ENCODE results near the gene KCNJ15. TPM values are rescaled to one million over a fixed set of nuclear protein-coding genes. Genes with fewer than 3 reads are reported as not detected.

KCNJ15 gene
- total and polyA plus RNA-seq, 2 of the 4 experiments (the other 2 are of a cell fraction) = under 0.01 to 0.07 TPM

- H2BK120ac ChIP-seq (ENCODE audit: low read depth, low read length) = peak overlapping the region; percentile 80
- no peak overlapping the region for H3K56ac ChIP-seq (ENCODE audit: extremely low read depth, insufficient read depth, low read length)
- H4K8ac ChIP-seq (ENCODE audit: low read depth in 2 of 2, low read length in 2 of 2) = 0 out of 4 replicates have a peak overlapping the region, but pooled peaks of 1 of the 2 experiments have one; percentile 67
- ChIA-PET POLR2A (ENCODE audit: unreplicated experiment) (no interaction called here), CTCF (interaction anchor here (1.0 to 1.9 kb wide), 2 partner anchors 13 to 16 kb away, joined by 3 to 4 read pairs; no protein-coding TSS in a partner anchor)
- peak overlapping the region; percentile 88 for H4K91ac ChIP-seq (ENCODE audit: insufficient read depth, low read depth, low read length)
- no peak overlapping the region for H2BK5ac ChIP-seq (ENCODE audit: low read depth, low read length, poor library complexity, severe bottlenecking)
- H2AK5ac ChIP-seq (ENCODE audit: low read depth, low read length) = peak overlapping the region; percentile 98
- H3K18ac ChIP-seq (ENCODE audit: low read depth, low read length) = peak overlapping the region; percentile 77; the same call in 1 of the 2 replicates
- H3K9me1 ChIP-seq (ENCODE audit: insufficient read depth, low read length) = peaks cover 22% of the 10 kb centered on the region
- intact Hi-C loops (cut with micrococcal nuclease) (no loop called here), in situ Hi-C loops (cut with MboI; ENCODE audit: low sequenced_read_pairs) (no loop called here), dilution Hi-C loops (cut with HindIII; ENCODE audit: low sequenced_read_pairs, unreplicated experiment) (no loop called here)
- H2AK9ac ChIP-seq (replicated peaks; ENCODE audit: low read depth, low read length, poor library complexity) = no peak overlapping the region
- H3K23ac ChIP-seq (ENCODE audit: low read depth, low read length) = 0 out of 2 replicates have a peak overlapping the region, but pooled peaks have one; percentile 43
- H3K4ac ChIP-seq (ENCODE audit: low read depth, low read length) = peak overlapping the region; percentile 69
- H3K4me1 ChIP-seq (ENCODE audit: control insufficient read depth, insufficient read depth, low read length) = peaks cover 20% of the 10 kb centered on the region
- no TSS peak for BruUV-seq (replicated peaks)
- H3K27ac ChIP-seq (ENCODE audit: insufficient read depth, low read length) = no peak overlapping the region
- DNase-seq = no peak
- H4K5ac ChIP-seq (ENCODE audit: low read depth, low read length) = no peak overlapping the region; the same call in 1 of the 2 replicates
- H2BK15ac ChIP-seq (ENCODE audit: low read depth, low read length) = peak overlapping the region; percentile 95; the same call in 2 of the 3 replicates
- no peak for ATAC-seq (ENCODE audit: low read depth)
- no peaks in the 10 kb centered on the region for H4K20me1 ChIP-seq (ENCODE audit: insufficient read depth, low read length)
- H3K14ac ChIP-seq (replicated peaks; ENCODE audit: low read depth, low read length) = peak overlapping the region; percentile 74; the same call in 1 of the 2 replicates
- no peak overlapping the region for H3K9ac ChIP-seq (ENCODE audit: low read depth, low read length)
- H2BK20ac ChIP-seq (ENCODE audit: low read depth, low read length) = peak overlapping the region; percentile 77
- no peak for TF ChIP-seq POLR2A (IDR thresholded peaks at IDR 0.05; ENCODE audit: low read depth, low read length)
- no peak for TF ChIP-seq BHLHE40 (IDR thresholded peaks at IDR 0.05; ENCODE audit: low read depth, low read length)
- H3K79me1 ChIP-seq (ENCODE audit: low read depth in 1 of 2, low read length in 2 of 2) = no peaks in the 10 kb centered on the region
- 90% methylated on average over 2 of the region's 5 CpGs; no CpG with 5 or more reads in 1 of the 2 experiments for WGBS, 2 experiments (ENCODE audit: extremely low coverage in 2 of 2, insufficient read length in 1 of 2)
- H2AFZ ChIP-seq (replicated peaks; ENCODE audit: low read length, poor library complexity) = no peak overlapping the region
- no peaks in the 10 kb centered on the region for H3K9me3 ChIP-seq (ENCODE audit: control insufficient read depth, insufficient read depth, low read length)
- H3K27me3 ChIP-seq (ENCODE audit: control insufficient read depth, insufficient read depth, low read length) = no peaks in the 10 kb centered on the region; the same call in 1 of the 2 replicates
- H3K36me3 ChIP-seq (ENCODE audit: control insufficient read depth, insufficient read depth, low read length) = no peaks in the 10 kb centered on the region
- no peak overlapping the region for H3K4me3 ChIP-seq (ENCODE audit: insufficient read depth, low read depth, low read length)
- no peak overlapping the region for H3K4me2 ChIP-seq (ENCODE audit: low read depth, low read length)
These were observed 37.0 kb downstream of the KCNJ15 start for GRCh38 chr21:38293765-38294164.

Measured in IMR-90 (cell line).